GM21390 (cell line): ENCODE results near the gene EHD2.
"Not testable (repeated sequence)": the region's sequence is repeated elsewhere in the genome, so short reads cannot be mapped to it uniquely, and the experiment has no call there.

Experiments used
- ATAC-seq: cut with Tn5 transposase; IDR thresholded peaks from one replicate; pipeline ENCODE4 v1.9.1; 2021; ENCODE audit not compliant: unreplicated experiment

The EHD2 gene

DNA sequence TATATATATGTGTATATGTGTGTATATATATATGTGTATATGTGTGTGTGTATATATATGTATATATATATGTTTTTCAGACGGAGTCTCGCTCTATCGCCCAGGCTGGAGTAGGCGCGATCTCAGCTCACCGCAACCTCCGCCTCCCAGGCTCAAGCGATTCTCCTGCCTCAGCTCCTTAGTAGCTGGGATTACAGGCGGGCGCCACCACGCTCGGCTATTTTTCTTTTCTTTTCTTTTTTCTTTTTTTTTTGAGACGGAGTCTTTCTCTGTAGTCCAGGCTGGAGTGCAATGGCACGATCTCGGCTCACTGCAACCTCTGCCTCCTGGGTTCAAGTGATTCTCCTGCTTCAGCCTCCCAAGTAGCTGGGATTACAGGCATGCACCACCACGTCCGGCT, 32.9 kb downstream of the EHD2 start:
- ATAC-seq = not testable (repeated sequence)

DNA sequence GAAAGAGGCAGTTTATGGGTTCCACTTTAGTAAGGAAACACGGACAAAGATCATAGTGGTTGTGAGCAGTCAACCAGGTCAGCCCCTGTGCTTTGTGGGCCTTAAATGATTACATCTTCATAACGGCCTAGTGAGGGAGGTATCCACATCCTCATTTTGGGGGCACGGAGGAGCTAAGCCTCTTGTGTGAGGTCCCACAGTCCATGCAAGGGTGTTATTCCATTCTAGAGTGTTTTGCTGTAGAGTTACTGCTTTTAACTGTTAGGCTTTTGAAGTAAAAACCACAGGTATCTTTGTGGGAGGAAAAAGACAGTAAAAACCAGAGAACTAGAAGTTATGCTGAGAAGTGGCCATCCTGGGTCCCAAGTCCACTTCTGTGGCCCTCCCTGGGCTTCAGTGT, 36.1 kb downstream of the EHD2 start:
- no peak for ATAC-seq

DNA sequence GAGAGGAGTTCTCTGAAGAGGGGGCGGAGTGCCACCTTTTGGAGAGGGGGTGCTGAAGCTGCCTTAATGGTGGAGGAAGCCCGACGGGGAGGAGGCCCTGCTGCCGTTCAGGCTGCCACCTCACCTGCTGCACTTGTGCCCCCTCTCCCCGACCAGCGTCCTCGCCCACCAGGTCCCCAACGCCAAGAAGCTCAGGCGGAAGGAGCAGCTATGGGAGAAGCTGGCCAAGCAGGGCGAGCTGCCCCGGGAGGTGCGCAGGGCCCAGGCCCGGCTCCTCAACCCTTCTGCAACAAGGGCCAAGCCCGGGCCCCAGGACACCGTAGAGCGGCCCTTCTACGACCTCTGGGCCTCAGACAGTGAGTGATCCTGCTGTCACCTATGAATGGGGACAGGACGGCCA, 37.5 kb downstream of the EHD2 start:
- no peak for ATAC-seq

DNA sequence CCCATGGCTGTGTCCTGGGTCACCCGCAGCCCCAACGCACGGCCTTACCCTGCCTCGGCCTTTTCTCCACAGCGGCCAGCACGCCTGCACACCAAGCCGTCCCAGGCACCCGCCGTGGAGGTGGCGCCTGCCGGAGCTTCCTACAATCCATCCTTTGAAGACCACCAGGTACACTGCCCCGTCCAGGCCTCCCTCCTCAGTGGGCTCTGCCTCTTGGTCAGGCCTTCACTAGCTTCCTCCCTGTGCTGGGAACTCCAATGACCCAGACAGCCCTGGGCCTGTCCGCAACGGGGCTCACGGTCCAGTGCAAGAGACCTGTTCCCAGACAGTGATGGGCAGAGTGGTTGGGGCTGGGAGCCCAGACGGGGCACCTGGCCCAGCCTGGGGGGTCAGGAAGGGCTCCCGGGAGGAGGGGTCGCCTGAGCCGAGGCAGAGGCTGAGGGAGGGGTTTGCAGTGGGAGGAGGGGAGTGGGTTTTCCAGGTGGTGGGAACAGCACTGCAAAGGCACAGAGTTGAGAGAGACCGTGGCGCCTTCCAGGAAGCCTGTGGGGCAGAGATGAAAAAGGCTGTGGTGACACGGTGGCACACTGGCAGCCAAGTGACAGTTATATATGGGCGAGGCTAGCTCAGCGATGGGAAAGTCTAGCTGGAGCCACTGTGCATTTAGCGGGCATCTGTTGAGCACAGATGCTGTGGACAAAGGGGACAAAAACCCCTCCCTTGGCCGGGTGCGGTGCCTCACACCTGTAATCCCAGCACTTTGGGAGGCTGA, 39.4 kb downstream of the EHD2 start:
- ATAC-seq = no peak

DNA sequence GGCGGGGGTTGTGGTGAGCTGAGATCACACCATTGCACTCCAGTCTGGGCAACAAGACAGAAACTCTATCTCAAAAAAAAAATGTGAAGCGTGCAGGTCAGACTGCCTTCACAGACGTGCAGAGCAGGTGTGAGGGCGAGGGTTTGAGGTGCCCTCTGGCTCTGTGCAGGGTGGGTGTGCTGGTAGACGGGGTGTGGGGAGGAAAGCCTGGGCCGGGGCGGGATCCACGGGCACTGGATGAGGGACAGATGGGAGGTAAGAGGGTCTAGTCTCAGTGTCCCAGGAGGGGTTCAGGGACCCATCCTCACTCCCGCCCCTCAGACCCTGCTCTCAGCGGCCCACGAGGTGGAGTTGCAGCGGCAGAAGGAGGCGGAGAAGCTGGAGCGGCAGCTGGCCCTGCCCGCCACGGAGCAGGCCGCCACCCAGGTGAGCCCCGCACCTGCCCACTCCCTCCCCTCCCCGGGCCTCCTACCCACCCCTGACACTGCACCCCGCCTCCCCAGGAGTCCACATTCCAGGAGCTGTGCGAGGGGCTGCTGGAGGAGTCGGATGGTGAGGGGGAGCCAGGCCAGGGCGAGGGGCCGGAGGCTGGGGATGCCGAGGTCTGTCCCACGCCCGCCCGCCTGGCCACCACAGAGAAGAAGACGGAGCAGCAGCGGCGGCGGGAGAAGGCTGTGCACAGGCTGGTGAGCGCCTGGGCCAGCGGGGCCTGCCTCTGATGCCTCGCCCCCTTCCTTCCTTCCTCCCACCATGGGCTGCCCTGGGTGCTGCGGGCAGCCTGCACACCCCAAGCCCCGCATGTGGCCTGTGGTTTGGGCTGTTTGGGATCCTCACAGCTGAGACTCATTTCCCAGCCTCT, 41.2 kb downstream of the EHD2 start:
- ATAC-seq = no peak

DNA sequence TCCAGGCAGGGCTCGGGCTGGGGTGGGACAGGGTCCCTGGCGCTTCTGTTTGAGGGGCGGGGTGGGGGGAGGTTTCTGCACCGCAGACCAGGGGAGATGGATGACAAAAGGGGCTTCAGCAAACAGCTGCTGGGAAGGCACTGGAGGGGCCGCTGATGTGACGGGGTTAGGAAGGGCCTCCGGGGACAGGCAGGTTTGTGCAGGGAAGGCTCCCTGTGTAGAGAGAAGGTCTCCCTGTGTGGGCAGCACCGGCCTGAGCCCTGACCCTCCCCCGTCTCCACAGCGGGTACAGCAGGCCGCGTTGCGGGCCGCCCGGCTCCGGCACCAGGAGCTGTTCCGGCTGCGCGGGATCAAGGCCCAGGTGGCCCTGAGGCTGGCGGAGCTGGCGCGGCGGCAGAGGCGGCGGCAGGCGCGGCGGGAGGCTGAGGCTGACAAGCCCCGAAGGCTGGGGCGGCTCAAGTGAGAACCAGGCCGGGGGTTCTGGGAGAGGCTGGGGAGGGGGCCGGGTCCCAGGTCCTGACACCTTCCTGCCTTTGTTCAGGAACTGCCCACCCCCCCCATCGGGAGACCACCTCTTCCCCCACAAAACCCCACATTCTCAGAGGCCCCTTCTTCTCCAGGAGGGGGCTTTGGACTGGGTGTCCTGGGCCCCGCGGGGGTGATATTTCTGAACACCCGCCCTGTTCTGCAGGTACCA, 42.0 kb downstream of the EHD2 start:
- no peak for ATAC-seq

DNA sequence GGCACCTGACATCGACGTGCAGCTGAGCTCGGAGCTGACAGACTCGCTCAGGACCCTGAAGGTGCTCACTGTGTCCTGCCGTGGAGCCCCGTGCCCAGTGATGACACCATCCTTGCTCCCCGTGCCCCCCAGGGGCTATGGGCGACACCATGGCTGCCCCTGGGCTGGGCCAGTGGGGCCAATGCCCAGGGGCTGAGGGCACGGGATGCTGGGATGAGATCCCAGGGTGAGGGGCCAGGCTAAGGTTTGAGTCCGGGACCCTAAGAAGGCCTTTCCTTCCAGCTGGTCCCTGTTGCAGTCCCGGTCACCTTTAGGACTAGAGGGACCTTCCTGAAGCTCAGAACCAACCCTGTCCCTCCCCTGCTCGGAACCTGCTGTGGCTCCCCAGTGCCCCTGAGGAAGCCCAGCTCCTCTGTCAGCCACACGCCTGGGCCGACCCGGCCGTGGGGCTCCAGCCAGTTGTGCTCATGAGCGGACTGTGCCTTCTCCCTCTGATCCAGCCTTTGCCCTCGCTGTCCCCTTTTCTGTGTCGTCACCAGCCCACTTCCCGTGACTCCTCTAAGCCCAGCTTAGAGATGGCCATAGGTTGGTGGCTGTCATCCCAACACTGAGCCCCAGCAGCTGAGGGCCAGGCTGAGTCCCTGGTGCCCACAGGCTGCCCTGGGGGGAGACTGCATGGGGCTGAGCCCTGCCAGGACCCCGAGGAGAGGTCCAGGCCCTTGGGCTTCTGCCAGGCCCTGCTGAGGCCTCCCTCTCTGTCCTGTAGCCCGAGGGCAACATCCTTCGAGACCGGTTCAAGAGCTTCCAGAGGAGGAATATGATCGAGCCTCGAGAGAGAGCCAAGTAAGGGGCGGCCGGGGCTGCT, 42.8 kb downstream of the EHD2 start:
- no peak for ATAC-seq

DNA sequence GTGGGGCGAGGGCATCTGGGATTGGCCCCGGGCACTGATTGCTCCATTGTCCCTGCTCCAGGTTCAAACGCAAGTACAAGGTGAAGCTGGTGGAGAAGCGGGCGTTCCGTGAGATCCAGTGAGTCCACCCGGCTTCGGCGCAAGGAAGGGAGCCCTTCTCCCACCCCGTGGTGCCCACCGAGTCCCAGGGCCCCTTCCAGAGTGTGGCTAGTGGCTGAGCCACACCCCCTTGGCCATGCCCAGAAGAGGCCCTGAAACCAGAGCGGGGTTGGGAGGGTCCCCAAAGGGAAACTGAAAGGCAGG, 43.4 kb downstream of the EHD2 start:
- no peak for ATAC-seq

DNA sequence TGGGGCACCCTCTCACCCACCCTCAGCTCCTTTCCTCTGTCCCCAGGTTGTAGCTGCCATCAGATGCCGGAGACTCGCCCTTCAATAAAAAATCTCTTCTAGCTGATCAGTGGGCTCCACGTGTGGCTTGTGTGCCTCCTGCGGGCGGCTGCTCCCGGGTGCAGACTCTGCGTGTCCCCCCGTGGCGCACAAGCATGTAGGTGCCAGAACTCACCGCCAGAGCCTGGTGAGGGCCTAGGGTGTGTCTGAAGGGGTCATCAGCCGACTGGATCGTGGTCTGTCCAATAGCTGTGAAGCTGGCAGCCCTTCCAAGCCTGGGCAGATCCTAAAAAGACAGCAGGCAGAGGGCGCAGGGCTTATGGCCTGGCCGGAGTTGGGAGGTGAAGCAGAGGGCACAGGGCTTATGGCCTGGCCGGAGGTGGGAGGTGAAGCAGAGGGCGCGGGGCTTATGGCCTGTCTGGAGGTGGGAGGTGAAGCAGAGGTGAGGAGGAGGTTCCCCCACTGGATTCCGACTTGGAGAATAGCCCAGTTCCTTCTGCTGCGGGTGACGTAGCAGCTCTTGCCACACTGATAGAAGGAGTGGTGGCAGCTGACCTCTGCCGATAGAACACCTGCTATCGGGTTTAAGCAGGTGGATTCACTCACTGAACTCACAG, 43.9 kb downstream of the EHD2 start:
- no peak for ATAC-seq

DNA sequence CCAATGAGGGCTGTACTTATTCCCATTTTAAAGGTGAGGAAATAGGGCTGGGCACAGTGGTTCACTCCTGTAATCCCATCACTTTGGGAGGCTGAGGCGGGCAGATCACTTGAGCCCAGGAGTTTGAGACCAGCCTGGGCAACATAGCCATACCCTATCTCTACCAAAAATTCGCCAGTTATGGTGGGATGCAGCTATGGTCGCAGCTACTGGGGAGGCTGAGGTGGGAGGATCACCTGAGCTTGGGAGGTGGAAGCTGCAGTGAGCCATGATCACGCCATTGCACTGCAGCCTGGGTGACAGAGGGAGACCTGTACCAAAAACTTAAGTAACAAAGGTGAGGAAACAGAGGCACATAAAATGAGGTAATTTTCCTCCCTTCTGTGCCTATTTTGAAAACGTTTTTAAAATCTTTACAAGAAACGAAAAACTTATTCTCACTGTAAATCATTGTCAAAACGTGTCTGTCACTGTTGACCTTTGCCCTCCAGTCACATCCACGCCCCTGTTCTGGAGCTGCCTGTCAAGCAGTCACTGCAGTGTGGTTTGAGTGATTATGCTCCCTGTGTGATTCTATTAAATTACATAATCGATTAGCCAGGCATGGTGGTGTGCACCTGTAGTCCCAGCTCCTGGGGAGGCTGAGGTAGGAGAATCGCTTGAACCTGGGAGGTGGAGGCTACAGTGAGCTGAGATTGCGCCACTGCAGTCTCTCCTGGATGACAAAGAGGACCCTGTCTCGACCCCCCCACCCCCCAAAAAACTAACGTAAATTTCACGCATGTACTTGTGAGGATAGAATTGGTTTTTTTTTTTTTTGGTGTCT, 44.6 kb downstream of the EHD2 start:
- no peak for ATAC-seq

DNA sequence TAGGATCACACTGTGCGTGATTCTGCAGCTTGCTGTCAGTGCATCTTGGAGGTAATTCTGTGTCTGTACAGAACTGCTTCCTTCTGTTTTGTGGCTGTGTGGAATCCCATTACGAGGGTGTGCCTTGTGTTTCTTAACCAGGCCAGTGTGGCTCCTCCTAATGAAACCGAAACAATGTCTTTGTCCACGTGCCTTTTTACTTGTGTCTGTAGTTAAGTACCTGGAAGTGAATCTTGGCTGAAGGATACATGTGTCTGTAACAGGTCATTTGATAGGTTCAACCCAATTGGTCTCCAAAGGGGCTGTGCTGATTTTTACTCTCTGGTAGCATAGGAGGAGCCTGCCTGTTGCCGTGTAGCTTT, 45.2 kb downstream of the EHD2 start:
- no peak for ATAC-seq

DNA sequence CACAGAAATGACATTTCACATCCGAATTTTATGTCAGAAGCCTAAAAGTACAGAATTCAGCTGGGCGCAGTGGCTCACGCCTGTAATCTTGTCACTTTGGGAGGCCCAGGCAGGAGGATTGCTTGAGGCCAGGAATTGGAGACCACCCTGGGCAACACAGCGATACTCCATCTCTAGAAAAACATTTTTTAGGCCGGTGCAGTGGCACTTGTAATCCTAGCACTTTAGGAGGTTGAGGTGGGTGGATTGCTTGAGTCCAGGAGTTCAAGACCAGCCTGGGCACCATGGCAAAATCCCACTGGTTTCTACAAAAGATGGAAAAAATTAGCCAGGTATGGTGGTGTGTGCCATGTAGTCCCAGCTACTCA, 47.4 kb downstream of the EHD2 start:
- no peak for ATAC-seq

DNA sequence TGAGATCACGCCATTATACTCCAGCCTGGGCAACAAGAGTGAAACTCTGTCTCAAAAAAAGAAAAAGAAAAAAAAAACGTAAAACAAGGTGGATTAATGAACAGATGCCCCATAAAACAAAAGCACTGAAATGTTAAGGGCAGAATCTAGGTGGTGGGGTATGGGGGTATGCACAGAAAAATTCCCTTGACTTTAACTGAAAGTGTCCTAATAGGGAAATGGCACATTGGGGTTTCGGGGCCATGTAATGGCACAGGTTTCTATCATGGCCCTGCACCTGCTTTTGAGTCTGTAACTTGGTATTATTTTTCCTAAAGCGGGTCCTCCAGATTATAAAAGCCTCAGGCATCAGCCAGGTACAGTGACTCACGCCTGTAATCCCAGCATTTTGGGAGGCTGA, 48.3 kb downstream of the EHD2 start:
- no peak for ATAC-seq

DNA sequence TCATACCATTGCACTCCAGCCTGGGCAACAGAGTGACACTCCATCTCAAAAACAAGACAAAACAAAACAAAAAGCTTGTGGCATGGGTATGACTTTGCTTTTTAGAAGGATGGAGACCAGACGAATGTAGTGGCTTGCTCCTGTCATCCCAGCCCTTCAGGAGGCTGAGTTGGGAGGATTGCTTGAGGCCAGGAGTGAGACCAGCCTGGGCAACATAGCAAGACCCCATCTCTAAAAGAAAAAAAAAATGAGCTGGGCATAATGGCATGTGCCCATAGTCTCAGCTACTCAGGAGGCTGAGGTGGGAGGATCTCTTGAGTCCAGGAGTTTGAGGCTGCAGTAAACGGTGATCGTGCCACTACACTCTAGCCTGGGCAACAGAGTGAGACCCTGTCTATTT, 48.9 kb downstream of the EHD2 start:
- no peak for ATAC-seq

DNA sequence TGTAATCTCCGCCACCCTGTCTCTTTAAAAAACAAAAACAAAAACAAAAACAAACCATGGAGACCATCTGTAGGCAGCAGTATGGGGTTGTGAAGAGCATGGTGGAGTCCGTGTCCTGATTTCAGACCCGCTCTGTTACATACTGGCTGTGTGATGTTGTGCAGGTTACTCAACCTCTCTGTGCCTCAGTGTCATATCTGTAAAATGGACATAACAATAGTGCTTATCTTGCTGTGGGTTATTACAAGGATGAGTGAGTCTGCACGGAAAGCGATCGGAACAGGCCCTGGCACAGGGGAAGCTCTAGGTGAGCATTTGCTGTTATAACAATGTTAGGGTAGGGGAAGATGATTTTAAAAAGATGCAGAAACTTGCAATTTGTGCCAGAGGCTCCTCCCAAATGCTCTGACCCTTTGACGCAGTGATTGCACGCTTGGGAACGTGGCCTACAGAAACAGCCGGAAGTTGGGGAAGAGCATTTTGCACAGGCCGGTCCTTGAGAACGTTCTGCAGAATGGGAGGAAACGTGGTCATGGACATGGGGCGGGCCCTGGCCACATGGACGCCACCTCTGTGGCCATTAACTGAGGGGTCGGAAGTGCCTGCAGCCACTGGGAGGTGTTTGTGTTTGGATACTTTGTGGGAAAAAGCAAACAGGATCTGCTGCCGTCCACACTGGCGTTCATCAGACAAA, 49.5 kb downstream of the EHD2 start:
- ATAC-seq = no peak

DNA sequence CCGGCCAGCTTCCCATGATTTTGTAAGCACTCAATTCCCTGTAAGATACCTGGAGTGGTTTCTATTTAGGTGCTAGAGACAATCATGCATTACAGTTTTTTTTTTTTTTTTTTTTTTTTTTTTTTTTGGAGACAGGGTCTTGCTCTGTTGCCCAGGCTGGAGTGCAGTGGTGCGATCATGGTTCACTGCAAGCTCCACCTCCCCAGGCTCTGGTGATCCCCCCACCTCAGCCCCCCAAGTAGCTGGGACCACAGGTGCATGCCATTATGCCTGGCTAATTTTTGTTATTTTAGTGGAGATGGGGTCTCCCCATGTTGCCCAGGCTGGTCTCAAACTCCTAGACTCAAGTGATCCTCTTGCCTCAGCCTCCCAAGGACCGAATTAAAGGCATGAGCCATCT, 51.5 kb downstream of the EHD2 start:
- not testable (repeated sequence) for ATAC-seq

DNA sequence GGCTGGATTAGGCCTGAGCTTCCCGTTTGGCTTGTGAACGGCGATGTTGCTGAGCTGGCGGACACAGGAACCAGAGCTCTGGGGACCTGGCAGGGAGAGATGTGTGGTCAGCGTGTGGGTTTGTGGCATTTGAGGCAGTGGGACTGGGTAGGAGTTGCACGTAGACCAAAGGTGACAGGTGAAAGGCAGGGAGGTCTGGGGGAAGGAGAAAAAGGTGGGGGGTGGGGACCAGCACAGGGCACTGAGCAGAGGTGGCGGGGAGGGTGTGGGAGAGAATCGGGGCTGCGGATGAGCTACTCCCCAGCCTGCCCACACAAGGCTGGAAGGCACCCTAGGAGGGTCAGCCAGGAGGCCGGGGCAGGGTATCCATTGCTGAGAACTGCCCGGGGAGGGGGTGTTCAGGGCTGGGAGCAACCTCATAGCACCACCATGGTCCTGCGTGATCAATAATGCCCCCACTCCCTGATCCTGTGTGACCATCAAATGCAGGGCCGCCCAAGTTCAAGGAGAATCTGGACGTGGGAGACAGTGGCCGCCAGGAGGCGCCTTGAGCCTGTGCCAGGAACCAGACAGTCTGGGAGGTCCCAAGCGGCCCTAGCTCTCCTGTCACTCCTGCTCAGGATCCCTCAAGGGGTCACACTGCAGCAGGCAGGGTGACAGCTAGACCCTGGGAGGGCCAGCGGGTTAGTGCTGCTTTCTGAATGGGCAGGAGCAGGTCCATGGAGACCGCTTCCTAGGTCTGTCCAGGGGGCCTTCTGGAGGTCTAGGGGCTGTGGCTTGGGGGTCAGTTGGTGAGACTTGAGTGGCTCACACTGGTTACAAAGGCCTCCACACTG, 52.5 kb downstream of the EHD2 start:
- no peak for ATAC-seq

DNA sequence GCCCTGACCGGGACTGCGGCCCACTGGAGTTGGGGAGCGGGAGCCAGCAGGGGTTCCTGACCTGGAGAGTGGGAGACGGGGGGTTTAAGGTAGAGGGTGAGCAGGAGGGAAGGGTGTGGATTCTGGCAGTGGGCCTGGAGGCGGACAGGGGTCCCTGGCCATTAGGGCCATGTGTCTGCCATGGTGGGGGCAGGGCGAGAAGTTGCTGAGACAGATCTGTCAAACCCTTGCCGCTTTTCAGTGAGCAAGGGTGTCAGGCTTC, 53.1 kb downstream of the EHD2 start:
- ATAC-seq = no peak

DNA sequence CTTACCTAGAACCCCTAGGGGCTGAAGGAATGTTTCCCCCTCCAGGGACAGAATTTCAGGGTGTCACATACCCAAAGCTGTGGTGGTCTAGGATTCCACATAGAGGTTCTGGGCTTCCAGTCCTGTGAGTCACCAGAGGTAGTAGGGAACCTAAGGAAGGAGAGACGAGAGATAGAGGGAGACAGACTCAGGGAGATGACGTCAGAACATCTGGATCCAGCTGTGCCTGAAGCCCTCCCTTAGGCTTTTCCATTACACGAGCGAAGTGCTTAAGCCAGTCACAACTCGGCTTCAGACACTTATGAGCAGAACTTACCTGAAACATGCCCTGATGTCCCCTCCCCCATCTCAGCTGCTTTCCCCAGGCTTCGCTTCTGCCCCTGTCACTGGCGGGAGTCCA, 53.4 kb downstream of the EHD2 start:
- no peak for ATAC-seq
